Endothelial cell (in vitro differentiated cells): Measurements from ENCODE around the gene GAB4. TPM values are rescaled to one million over a fixed set of nuclear protein-coding genes. Genes with fewer than 3 reads are reported as not detected.

Source experiments
- DNase-seq: peaks from one replicate; pipeline ENCODE4 v3.0.0; 2021; ENCODE audit warnings: low spot score
- H3K27ac Mint-ChIP-seq: one replicate; pipeline ENCODE4 v1.8.0; 2021; ENCODE audit warnings: mixed read lengths, inconsistent platforms; ENCODE audit not compliant: unreplicated experiment
- H3K27me3 Mint-ChIP-seq: one replicate; pipeline ENCODE4 v1.8.0; 2021; ENCODE audit warnings: mild to moderate bottlenecking, moderate library complexity, mixed read lengths, inconsistent platforms; ENCODE audit not compliant: unreplicated experiment
- H3K36me3 Mint-ChIP-seq: one replicate; pipeline ENCODE4 v1.8.0; 2021; ENCODE audit warnings: mild to moderate bottlenecking, low read depth, mixed read lengths, inconsistent platforms; ENCODE audit not compliant: unreplicated experiment
- H3K4me1 Mint-ChIP-seq: one replicate; pipeline ENCODE4 v1.8.0; 2021; ENCODE audit warnings: mild to moderate bottlenecking, mixed read lengths, inconsistent platforms; ENCODE audit not compliant: unreplicated experiment
- H3K4me3 Mint-ChIP-seq: one replicate; pipeline ENCODE4 v1.8.0; 2021; ENCODE audit warnings: mild to moderate bottlenecking, mixed read lengths, inconsistent platforms; ENCODE audit not compliant: unreplicated experiment
- H3K9me3 Mint-ChIP-seq: one replicate; pipeline ENCODE4 v1.8.0; 2021; ENCODE audit warnings: mixed read lengths, inconsistent platforms; ENCODE audit not compliant: unreplicated experiment
- CTCF ChIP-seq: fragments of 200-600 bp; sonication (generic); IDR thresholded peaks from one replicate; pipeline ENCODE4 v1.5.0; 2021; ENCODE audit warnings: antibody characterized with exemption; ENCODE audit not compliant: unreplicated experiment
- total RNA-seq: library from RNA; stranded (reverse); fragmentation: NEBNext Ultra II Directional; extraction: Animal tissue kit (Norgen Biotek cat#: 25700); gene quantifications from one replicate; pipeline ENCODE4 v1.2.1, GENCODE V29; 2021; ENCODE audit not compliant: unreplicated experiment

The GAB4 gene
- total RNA-seq, 1 donor from 2014 or later = 0.36 TPM

- TF ChIP-seq CTCF = no peak
- no peak overlapping the region for H3K27ac Mint-ChIP-seq
- DNase-seq = no peak
- H3K36me3 Mint-ChIP-seq = peaks cover 15% of the 10 kb centered on the region
- peaks cover 11% of the 10 kb centered on the region for H3K9me3 Mint-ChIP-seq
- H3K4me3 Mint-ChIP-seq = no peak overlapping the region
- H3K27me3 Mint-ChIP-seq = peaks cover 9% of the 10 kb centered on the region
- H3K4me1 Mint-ChIP-seq = no peaks in the 10 kb centered on the region
Observed at GRCh38 chr22:16960220-16960883, 47.7 kb downstream of the GAB4 start.

- H3K9me3 Mint-ChIP-seq = peaks cover 11% of the 10 kb centered on the region
- no peak for TF ChIP-seq CTCF
- H3K4me1 Mint-ChIP-seq = no peaks in the 10 kb centered on the region
Observed at GRCh38 chr22:16959345-16959930, 48.6 kb downstream of the GAB4 start.

GRCh38 chr22:16958475-16958874 is 49.5 kb downstream of the GAB4 start:
- DNase-seq = no peak
- peaks cover 11% of the 10 kb centered on the region for H3K36me3 Mint-ChIP-seq
- H3K4me3 Mint-ChIP-seq = no peak overlapping the region
- no peaks in the 10 kb centered on the region for H3K4me1 Mint-ChIP-seq
- H3K27me3 Mint-ChIP-seq = peaks cover 8% of the 10 kb centered on the region
- no peak overlapping the region for H3K27ac Mint-ChIP-seq
- H3K9me3 Mint-ChIP-seq = peaks cover 11% of the 10 kb centered on the region
- no peak for TF ChIP-seq CTCF

More at GRCh38 chr22:16959345-16959930, 48.6 kb downstream of the GAB4 start:
- peaks cover 14% of the 10 kb centered on the region for H3K36me3 Mint-ChIP-seq
- no peak overlapping the region for H3K27ac Mint-ChIP-seq
- DNase-seq = no peak
- H3K27me3 Mint-ChIP-seq = peaks cover 8% of the 10 kb centered on the region
- no peak overlapping the region for H3K4me3 Mint-ChIP-seq

GRCh38 chr22:16957781-16958180 is 50.2 kb downstream of the GAB4 start:
- Mint-ChIP-seq H3K27ac (no peak overlapping the region), H3K4me1 (no peaks in the 10 kb centered on the region), H3K9me3 (peaks cover 11% of the 10 kb centered on the region), H3K27me3 (peaks cover 8% of the 10 kb centered on the region), H3K36me3 (peaks cover 11% of the 10 kb centered on the region), H3K4me3 (no peak overlapping the region)
- no peak for TF ChIP-seq CTCF
- no peak for DNase-seq

GRCh38 chr22:16956290-16956689 is 51.7 kb downstream of the GAB4 start:
- no peak for DNase-seq
- Mint-ChIP-seq H3K27ac (no peak overlapping the region), H3K9me3 (peaks cover 5% of the 10 kb centered on the region), H3K4me3 (no peak overlapping the region), H3K36me3 (peaks cover 11% of the 10 kb centered on the region), H3K27me3 (peaks cover 2% of the 10 kb centered on the region), H3K4me1 (no peaks in the 10 kb centered on the region)
- TF ChIP-seq CTCF = no peak
